Measurements from ENCODE around the gene CAMK2N1. TPM values are rescaled to one million over a fixed set of nuclear protein-coding genes. Genes with fewer than 3 reads are reported as not detected.

Gene CAMK2N1
- total RNA-seq, 2 experiments from 2014 or later = 0.47 to 0.82 TPM

- CTCF ChIA-PET = interaction anchor here (2.9 kb wide), 1 partner anchor 24 kb away, joined by 13 read pairs; no protein-coding TSS in a partner anchor
- H3K27me3 Mint-ChIP-seq = peaks cover 44% of the 10 kb centered on the region
- H3K4me3 Mint-ChIP-seq = no peak overlapping the region
Observed at GRCh38 chr1:20469406-20470076, 16.5 kb downstream of the CAMK2N1 start.

DNA sequence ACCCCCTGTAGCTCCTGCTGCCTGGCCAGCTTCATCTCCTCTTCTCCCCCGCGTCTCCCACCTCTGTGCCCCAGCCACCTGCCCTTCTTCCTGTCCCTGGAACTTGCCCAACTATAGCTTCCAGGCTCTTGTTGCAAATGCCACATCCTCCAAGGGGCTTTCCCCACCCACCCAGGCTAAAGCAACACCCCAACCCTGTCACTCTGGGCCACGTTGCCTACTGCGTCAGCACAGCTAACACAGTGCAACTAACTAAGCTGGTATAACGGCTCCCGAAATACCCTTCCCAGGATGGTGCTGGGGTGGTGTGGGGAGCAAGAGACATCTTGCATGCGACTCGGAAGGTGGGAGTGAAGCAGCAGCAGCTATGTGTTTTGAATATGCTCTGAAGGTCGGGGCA lies 19.7 kb downstream of the CAMK2N1 start:
- H3K27ac Mint-ChIP-seq = no peak overlapping the region
- ATAC-seq = no peak
- H3K4me1 Mint-ChIP-seq = no peaks in the 10 kb centered on the region
- DNase-seq = no peak
- H3K9me3 Mint-ChIP-seq (ENCODE audit: low read depth) = no peaks in the 10 kb centered on the region
- H3K4me3 Mint-ChIP-seq = no peak overlapping the region
- peaks cover 25% of the 10 kb centered on the region for H3K27me3 Mint-ChIP-seq
- CTCF ChIA-PET = interaction anchor here (1.1 to 1.3 kb wide), 2 partner anchors 89 to 254 kb away, joined by 4 to 9 read pairs; no protein-coding TSS in a partner anchor
- H3K36me3 Mint-ChIP-seq = no peaks in the 10 kb centered on the region

More at GRCh38 chr1:20469406-20470076, 16.5 kb downstream of the CAMK2N1 start:
- ATAC-seq (no peak), DNase-seq (no peak)
- Mint-ChIP-seq H3K36me3 (no peaks in the 10 kb centered on the region), H3K9me3 (ENCODE audit: low read depth) (no peaks in the 10 kb centered on the region), H3K4me1 (no peaks in the 10 kb centered on the region), H3K27ac (no peak overlapping the region)

DNA sequence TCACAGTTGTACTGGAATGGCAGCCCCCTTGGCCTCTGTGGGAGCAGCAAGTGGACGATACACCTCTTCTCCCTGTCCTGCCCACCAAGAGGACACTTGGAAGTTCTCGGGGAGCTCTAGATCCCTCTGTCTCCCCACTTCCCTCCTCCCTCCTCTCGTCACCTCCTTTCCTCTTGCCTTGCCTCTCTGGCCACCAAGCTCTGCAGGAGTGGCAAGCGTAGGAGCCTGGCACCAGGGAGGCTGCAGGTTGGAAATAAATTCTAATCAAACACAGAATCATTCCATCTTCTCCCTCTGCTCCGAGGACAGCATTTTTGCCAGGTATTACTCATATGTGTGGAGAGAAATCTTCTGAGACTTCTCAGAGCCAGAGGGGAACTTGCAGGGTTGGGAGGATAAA lies 20.8 kb downstream of the CAMK2N1 start:
- Mint-ChIP-seq H3K4me1 (no peaks in the 10 kb centered on the region), H3K9me3 (ENCODE audit: low read depth) (no peaks in the 10 kb centered on the region), H3K36me3 (no peaks in the 10 kb centered on the region), H3K4me3 (no peak overlapping the region), H3K27me3 (peaks cover 23% of the 10 kb centered on the region), H3K27ac (no peak overlapping the region)
- CTCF ChIA-PET = interaction anchor here (1.1 kb wide), 2 partner anchors 18 to 88 kb away, joined by 3 to 4 read pairs; no protein-coding TSS in a partner anchor
- DNase-seq (no peak), ATAC-seq (no peak)

- Mint-ChIP-seq H3K9me3 (ENCODE audit: low read depth) (no peaks in the 10 kb centered on the region), H3K4me3 (no peak overlapping the region), H3K36me3 (no peaks in the 10 kb centered on the region), H3K27me3 (peaks cover 25% of the 10 kb centered on the region), H3K4me1 (no peaks in the 10 kb centered on the region), H3K27ac (no peak overlapping the region)
- no peak for DNase-seq
- no peak for ATAC-seq
- CTCF ChIA-PET = no interaction called here
Observed at GRCh38 chr1:20463502-20463901, 22.5 kb downstream of the CAMK2N1 start.

GRCh38 chr1:20462397-20462796 lies 23.6 kb downstream of the CAMK2N1 start:
- H3K9me3 Mint-ChIP-seq (ENCODE audit: low read depth) = no peaks in the 10 kb centered on the region
- H3K27me3 Mint-ChIP-seq = peaks cover 24% of the 10 kb centered on the region
- H3K4me1 Mint-ChIP-seq = no peaks in the 10 kb centered on the region
- no peak overlapping the region for H3K4me3 Mint-ChIP-seq
- CTCF ChIA-PET = no interaction called here
- no peak for ATAC-seq
- DNase-seq = no peak
- no peak overlapping the region for H3K27ac Mint-ChIP-seq
- H3K36me3 Mint-ChIP-seq = no peaks in the 10 kb centered on the region

DNA sequence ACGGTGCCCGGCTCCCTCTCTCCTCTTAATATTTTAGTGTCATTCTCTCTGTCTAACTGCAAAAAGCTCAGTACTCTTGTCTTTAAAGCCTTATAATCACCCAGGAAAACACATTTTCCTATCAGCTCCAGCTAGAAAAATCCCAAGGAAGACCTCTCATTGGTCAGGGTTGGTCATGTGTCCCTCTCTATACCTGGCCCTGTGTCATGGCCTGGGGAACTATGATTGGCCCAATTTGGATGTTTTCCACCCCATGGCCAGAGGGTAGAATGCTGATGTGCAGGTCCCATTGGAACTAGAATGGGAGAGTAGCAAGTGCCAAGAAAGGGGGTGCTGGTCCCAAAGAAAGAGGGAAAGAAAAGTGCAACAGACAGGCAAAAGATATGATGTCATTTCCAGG lies 27.3 kb downstream of the CAMK2N1 start:
- Mint-ChIP-seq H3K27ac (no peak overlapping the region), H3K36me3 (no peaks in the 10 kb centered on the region)
- CTCF ChIA-PET = no interaction called here

GRCh38 chr1:20454004-20454403 lies 32.0 kb downstream of the CAMK2N1 start:
- no peak for DNase-seq
- H3K4me1 Mint-ChIP-seq = no peaks in the 10 kb centered on the region
- no peaks in the 10 kb centered on the region for H3K9me3 Mint-ChIP-seq (ENCODE audit: low read depth)
- no peak for ATAC-seq
- H3K27me3 Mint-ChIP-seq = peaks cover 21% of the 10 kb centered on the region
- H3K36me3 Mint-ChIP-seq = no peaks in the 10 kb centered on the region
- no peak overlapping the region for H3K27ac Mint-ChIP-seq
- CTCF ChIA-PET = no interaction called here
- H3K4me3 Mint-ChIP-seq = no peak overlapping the region

More for the DNA sequence above, 27.3 kb downstream of the CAMK2N1 start:
- H3K27me3 Mint-ChIP-seq = peaks cover 14% of the 10 kb centered on the region
- H3K4me3 Mint-ChIP-seq = no peak overlapping the region
- H3K4me1 Mint-ChIP-seq = no peaks in the 10 kb centered on the region
- no peak for DNase-seq
- H3K9me3 Mint-ChIP-seq (ENCODE audit: low read depth) = no peaks in the 10 kb centered on the region
- ATAC-seq = no peak

- CTCF ChIA-PET = no interaction called here
- DNase-seq (no peak), ATAC-seq (no peak)
- H3K9me3 Mint-ChIP-seq (ENCODE audit: low read depth) = no peaks in the 10 kb centered on the region
- no peak overlapping the region for H3K4me3 Mint-ChIP-seq
- no peaks in the 10 kb centered on the region for H3K36me3 Mint-ChIP-seq
- no peak overlapping the region for H3K27ac Mint-ChIP-seq
- H3K27me3 Mint-ChIP-seq = peaks cover 18% of the 10 kb centered on the region
- no peaks in the 10 kb centered on the region for H3K4me1 Mint-ChIP-seq
Observed at GRCh38 chr1:20449735-20450311, 36.2 kb downstream of the CAMK2N1 start.

DNA sequence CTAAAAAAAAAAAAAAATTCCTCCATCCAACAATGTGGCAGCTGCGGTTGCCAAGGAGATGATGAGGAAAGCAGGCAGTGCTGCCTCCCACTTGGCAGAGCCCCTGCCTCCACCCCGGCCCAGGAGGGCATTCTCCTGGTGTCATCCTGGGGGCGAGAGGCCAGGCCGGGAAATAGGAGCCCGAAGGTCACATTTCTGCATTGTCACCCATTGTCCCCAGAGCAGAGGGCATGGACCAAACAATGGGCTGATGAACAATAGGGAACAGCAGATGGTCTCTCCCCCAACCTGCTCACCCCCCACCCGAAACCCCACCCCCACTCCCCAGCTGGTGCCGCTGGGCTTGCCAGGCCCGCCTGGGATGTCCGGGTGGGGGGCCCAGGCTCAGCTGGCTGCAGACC lies 37.3 kb downstream of the CAMK2N1 start:
- Mint-ChIP-seq H3K4me3 (no peak overlapping the region), H3K27me3 (peaks cover 18% of the 10 kb centered on the region), H3K36me3 (no peaks in the 10 kb centered on the region), H3K27ac (no peak overlapping the region), H3K4me1 (no peaks in the 10 kb centered on the region), H3K9me3 (ENCODE audit: low read depth) (no peaks in the 10 kb centered on the region)
- CTCF ChIA-PET = no interaction called here
- DNase-seq = no peak
- no peak for ATAC-seq

DNA sequence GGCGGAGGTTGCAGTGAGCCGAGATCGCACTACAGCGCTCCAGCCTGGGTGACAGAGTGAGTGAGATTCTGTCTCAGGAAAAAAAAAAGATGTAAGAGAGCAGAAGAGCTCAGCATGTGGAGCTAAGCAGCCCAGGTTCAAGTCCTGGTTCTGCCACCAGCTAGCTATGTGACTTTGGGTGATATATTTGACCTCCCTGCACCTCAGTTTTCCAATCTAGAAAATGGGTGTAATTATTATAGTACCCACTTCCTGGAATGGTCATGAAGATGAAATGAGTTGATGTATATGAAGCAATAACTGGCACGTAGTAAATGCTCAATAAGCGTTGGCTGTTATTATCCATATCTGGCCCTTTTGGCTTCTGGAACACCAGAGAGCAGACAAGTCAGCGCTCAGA lies 38.2 kb downstream of the CAMK2N1 start:
- H3K27me3 Mint-ChIP-seq = peaks cover 18% of the 10 kb centered on the region
- ATAC-seq (no peak), DNase-seq (no peak)
- CTCF ChIA-PET = no interaction called here
- no peak overlapping the region for H3K4me3 Mint-ChIP-seq
- H3K27ac Mint-ChIP-seq = no peak overlapping the region
- H3K36me3 Mint-ChIP-seq = no peaks in the 10 kb centered on the region
- no peaks in the 10 kb centered on the region for H3K4me1 Mint-ChIP-seq
- no peaks in the 10 kb centered on the region for H3K9me3 Mint-ChIP-seq (ENCODE audit: low read depth)

GRCh38 chr1:20446796-20447195 lies 39.2 kb downstream of the CAMK2N1 start:
- Mint-ChIP-seq H3K36me3 (no peaks in the 10 kb centered on the region), H3K27me3 (peaks cover 18% of the 10 kb centered on the region), H3K4me1 (no peaks in the 10 kb centered on the region), H3K4me3 (no peak overlapping the region), H3K9me3 (ENCODE audit: low read depth) (no peaks in the 10 kb centered on the region), H3K27ac (no peak overlapping the region)
- CTCF ChIA-PET = interaction anchor here (0.6 kb wide), 1 partner anchor 1956 kb away, joined by 3 read pairs; no protein-coding TSS in a partner anchor
- no peak for DNase-seq
- ATAC-seq = no peak

DNA sequence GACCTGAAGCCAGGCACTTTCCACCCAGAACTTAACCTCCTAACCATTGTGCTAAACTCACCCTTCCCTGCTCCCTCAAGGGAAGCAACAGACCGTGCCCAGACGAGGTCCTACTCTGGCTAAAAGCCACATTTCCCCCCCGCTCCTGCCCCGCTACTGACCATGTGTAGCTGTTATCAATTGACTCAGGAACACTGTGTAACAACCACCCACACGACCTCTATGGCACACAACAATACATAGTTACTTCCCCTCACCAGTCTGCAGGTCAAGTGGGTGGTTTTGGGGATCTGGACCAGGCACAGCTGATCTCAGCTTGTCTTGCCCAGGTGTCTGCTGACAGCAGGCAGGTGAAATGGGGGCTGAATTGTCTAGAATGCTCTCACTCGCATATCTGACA lies 40.1 kb downstream of the CAMK2N1 start:
- H3K9me3 Mint-ChIP-seq (ENCODE audit: low read depth) = no peaks in the 10 kb centered on the region
- CTCF ChIA-PET = interaction anchor here (0.6 kb wide), 2 partner anchors 233 to 1955 kb away, joined by 3 read pairs; no protein-coding TSS in a partner anchor
- no peaks in the 10 kb centered on the region for H3K36me3 Mint-ChIP-seq
- DNase-seq (no peak), ATAC-seq (no peak)
- no peak overlapping the region for H3K4me3 Mint-ChIP-seq
- peaks cover 18% of the 10 kb centered on the region for H3K27me3 Mint-ChIP-seq
- no peak overlapping the region for H3K27ac Mint-ChIP-seq
- no peaks in the 10 kb centered on the region for H3K4me1 Mint-ChIP-seq

- Mint-ChIP-seq H3K4me3 (no peak overlapping the region), H3K36me3 (no peaks in the 10 kb centered on the region), H3K4me1 (no peaks in the 10 kb centered on the region), H3K27ac (no peak overlapping the region), H3K27me3 (peaks cover 5% of the 10 kb centered on the region), H3K9me3 (ENCODE audit: low read depth) (no peaks in the 10 kb centered on the region)
- CTCF ChIA-PET = no interaction called here
- no peak for ATAC-seq
- DNase-seq = no peak
Observed at GRCh38 chr1:20443703-20444586, 42.1 kb downstream of the CAMK2N1 start.
